Measurements from ENCODE around the gene INA. TPM values are rescaled to one million over a fixed set of nuclear protein-coding genes. Genes with fewer than 3 reads are reported as not detected.

The INA gene
- total and polyA plus RNA-seq, 2 experiments from 2014 or later, result 10.0 to 25.1 TPM

GRCh38 chr10:103316087-103316486, 39.1 kb downstream of the INA start (continued):
- TF ChIP-seq CTCF (conservative IDR thresholded peaks at IDR 0.05; ENCODE audit: low read depth in 2 of 2) (no peak), REST (IDR thresholded peaks at IDR 0.05; ENCODE audit: unreplicated experiment) (no peak), EZH2 (IDR thresholded peaks at IDR 0.05; ENCODE audit: low read depth, unreplicated experiment) (no peak), ZNF114 (CRISPR knock-in tag; IDR thresholded peaks at IDR 0.05) (no peak)

- H3K36me3 Mint-ChIP-seq (ENCODE audit: low read depth), result peaks cover 58% of the 10 kb centered on the region
- H3K4me3 ChIP-seq, result no peak overlapping the region
- peaks cover 12% of the 10 kb centered on the region for H3K36me3 ChIP-seq (ENCODE audit: insufficient read depth)
- H3K4me1 Mint-ChIP-seq, result no peaks in the 10 kb centered on the region
- peaks cover 1% of the 10 kb centered on the region for H3K27me3 Mint-ChIP-seq (ENCODE audit: insufficient read depth, low read depth, poor library complexity)
- H3K9me2 ChIP-seq (ENCODE audit: insufficient read depth), result no peaks in the 10 kb centered on the region
- no peaks in the 10 kb centered on the region for H3K79me2 ChIP-seq (replicated peaks; ENCODE audit: insufficient read depth)
- H4K20me1 ChIP-seq (replicated peaks; ENCODE audit: insufficient read depth), result 0 out of 2 replicates have a peak, but pooled peaks cover 2% of the 10 kb centered on the region
- no peaks in the 10 kb centered on the region for H3K27me3 ChIP-seq (ENCODE audit: insufficient read depth)
- H2AFZ ChIP-seq, result no peak overlapping the region
- H3K27ac Mint-ChIP-seq, result no peak overlapping the region
- DNase-seq (ENCODE audit: low spot score), result no peak
- no peak overlapping the region for H3K4me2 ChIP-seq
- H3K9me3 Mint-ChIP-seq, result no peaks in the 10 kb centered on the region
- no peaks in the 10 kb centered on the region for H3F3A ChIP-seq (replicated peaks; ENCODE audit: low read depth)
- no peak overlapping the region for H3K4me3 Mint-ChIP-seq
- peak overlapping the region; percentile 27; the same call in 1 of the 2 replicates for H3K27ac ChIP-seq (ENCODE audit: low read depth)
- ATAC-seq, result no peak
- no peaks in the 10 kb centered on the region for H3K4me1 ChIP-seq (ENCODE audit: insufficient read depth)
- TF ChIP-seq ETS1 (IDR thresholded peaks at IDR 0.05) (no peak), EZH2phosphoT487 (IDR thresholded peaks at IDR 0.05; ENCODE audit: unreplicated experiment) (no peak), ZNF331 (CRISPR knock-in tag; IDR thresholded peaks at IDR 0.05; ENCODE audit: low read depth) (no peak), NANOG (IDR thresholded peaks at IDR 0.05; ENCODE audit: borderline replicate concordance) (no peak), POLR2AphosphoS5 (IDR thresholded peaks at IDR 0.05; ENCODE audit: low read depth) (no peak), REST (IDR thresholded peaks at IDR 0.05; ENCODE audit: unreplicated experiment) (no peak)
Measured at GRCh38 chr10:103327906-103328305, 51.0 kb downstream of the INA start.
